SK-N-SH treated with all-trans-retinoic acid at 6 μM for 48 hours (cell line): ENCODE measurements around the gene CACNA1S.

ENCODE experiments used
- ARNTL ChIP-seq: fragments of 450-650 bp; formaldehyde crosslinking; IDR thresholded peaks from 2 replicates; pipeline ENCODE4 v1.5.0; 2020; ENCODE audit warnings: low read depth, mild to moderate bottlenecking, moderate library complexity, borderline replicate concordance
- CSDC2 ChIP-seq: fragments of 250-450 bp; sonication (Bioruptor Pico); IDR thresholded peaks from 2 replicates; pipeline ENCODE4 v1.5.0; 2020; ENCODE audit warnings: mild to moderate bottlenecking, moderate library complexity
- PATZ1 ChIP-seq: fragments of 250-450 bp; sonication (Bioruptor Pico); IDR thresholded peaks from 2 replicates; pipeline ENCODE4 v1.8.0; 2020; ENCODE audit warnings: mild to moderate bottlenecking, moderate library complexity, borderline replicate concordance
- PPARA ChIP-seq: fragments of 250-450 bp; sonication (Bioruptor Pico); IDR thresholded peaks from 2 replicates; pipeline ENCODE4 v1.5.0; 2020; ENCODE audit warnings: mild to moderate bottlenecking, borderline replicate concordance

GRCh38 chr1:201125019-201125418 lies 12.8 kb upstream of the CACNA1S start:
- TF ChIP-seq ARNTL (CRISPR knock-in tag) (no peak), PPARA (CRISPR knock-in tag) (no peak), PATZ1 (no peak), CSDC2 (no peak)
